Left colon (tissue), 2 donors: Measurements from ENCODE around the gene UEVLD. TPM values are rescaled to one million over a fixed set of nuclear protein-coding genes. Genes with fewer than 3 reads are reported as not detected.

Experiments used
- ATAC-seq: fragments of 200-7000 bp; cut with Tn5 transposase; one replicate; pipeline ENCODE4 v1.9.1; 2020; ENCODE audit warnings: mild to moderate bottlenecking, moderate library complexity
- DNase-seq, 2 donors: peaks; one replicate each; pipeline ENCODE4 v3.0.0-alpha.2; 2020
- intact Hi-C, 2 donors: fragments of 100-400 bp; cut with DNase I in 1 of 2; cut with micrococcal nuclease in 1 of 2; formaldehyde crosslinking; loops; one replicate each; pipeline versions ENCODE4 v1.11.2 to v1.14.0; 2022; cut with DNase I, micrococcal nuclease
- total RNA-seq, 2 donors: library from RNA; stranded (reverse); fragmentation: NEBNext Ultra II Directional; extraction: Animal tissue kit (Norgen Biotek cat#: 25700); gene quantifications; one replicate each; pipeline ENCODE4 v1.2.1, GENCODE V29; 2021
- donor health status: DM: no; HTN: no; CAD: no.
- donor health status: DM: yes; HTN: yes; CAD: no.

UEVLD gene
- total RNA-seq, 2 donors from 2014 or later: 32.7 to 36.3 TPM

- ATAC-seq (no peak), DNase-seq (no peak)
- intact Hi-C loops: no loop called here
These were observed 62.4 kb downstream of the UEVLD start for GRCh38 chr11:18526130-18526520.

GRCh38 chr11:18524248-18524647 lies 64.3 kb downstream of the UEVLD start:
- intact Hi-C loops: no loop called here

GRCh38 chr11:18523084-18523483 lies 65.5 kb downstream of the UEVLD start:
- intact Hi-C loops: no loop called here
- ATAC-seq (no peak), DNase-seq (no peak)

More at GRCh38 chr11:18524248-18524647, 64.3 kb downstream of the UEVLD start:
- DNase-seq (no peak), ATAC-seq (no peak)

- ATAC-seq: no peak
- intact Hi-C loops: no loop called here
- no peak for DNase-seq
These were observed 66.1 kb downstream of the UEVLD start for GRCh38 chr11:18522388-18522787.

- intact Hi-C loops: no loop called here
- DNase-seq: no peak
- no peak for ATAC-seq
These were observed 67.4 kb downstream of the UEVLD start for GRCh38 chr11:18521122-18521521.

- ATAC-seq (no peak), DNase-seq (no peak)
- intact Hi-C loops: no loop called here
These were observed 86.2 kb downstream of the UEVLD start for GRCh38 chr11:18502352-18502751.

GRCh38 chr11:18501629-18502028 lies 86.9 kb downstream of the UEVLD start:
- ATAC-seq (no peak), DNase-seq (no peak)
- intact Hi-C loops: no loop called here

- peak; percentile 56 for ATAC-seq
- intact Hi-C loops: no loop called here
- DNase-seq: no peak
These were observed 90.5 kb downstream of the UEVLD start for GRCh38 chr11:18498039-18498438.

- ATAC-seq (peak; percentile 36), DNase-seq (no peak)
- intact Hi-C loops: no loop called here
These were observed 92.8 kb downstream of the UEVLD start for GRCh38 chr11:18495703-18496102.

GRCh38 chr11:18495271-18495670 lies 93.3 kb downstream of the UEVLD start:
- ATAC-seq (no peak), DNase-seq (no peak)
- intact Hi-C loops: no loop called here

GRCh38 chr11:18493310-18493709 lies 95.2 kb downstream of the UEVLD start:
- peak; percentile 34 for ATAC-seq
- intact Hi-C loops: no loop called here
- DNase-seq: no peak

GRCh38 chr11:18492888-18493287 lies 95.6 kb downstream of the UEVLD start:
- DNase-seq (no peak), ATAC-seq (no peak)
- intact Hi-C loops: no loop called here

- no peak for ATAC-seq
- DNase-seq: no peak
- intact Hi-C loops: no loop called here
These were observed 96.6 kb downstream of the UEVLD start for GRCh38 chr11:18491924-18492323.

GRCh38 chr11:18490736-18491485 lies 97.6 kb downstream of the UEVLD start:
- DNase-seq (peak in 1 of 2 donors; percentile 31), ATAC-seq (peak; percentile 90)
- intact Hi-C loops: no loop called here

GRCh38 chr11:18490319-18490718 lies 98.2 kb downstream of the UEVLD start:
- no peak for DNase-seq
- no peak for ATAC-seq
- intact Hi-C loops: no loop called here

- no peak for DNase-seq
- no peak for ATAC-seq
- intact Hi-C loops: no loop called here
These were observed 102.5 kb downstream of the UEVLD start for GRCh38 chr11:18485913-18486528.

Other genes with a start within 250 kb of the UEVLD start
- 100 to 1,000 TPM; 513 to 576 TPM for gene LDHA, start 194.2 kb downstream of the UEVLD start, total RNA-seq
- 1 to 10 TPM in 1 of 2 donors, not detected in 1; 1.9 TPM for gene LDHC, start 176.4 kb downstream of the UEVLD start, total RNA-seq
- not detected for gene LDHAL6A, start 132.9 kb downstream of the UEVLD start, total RNA-seq
- gene TSG101, start 61.8 kb downstream of the UEVLD start, total RNA-seq: 10 to 100 TPM; 58.4 to 75.2 TPM
- 1 to 10 TPM; 1.8 to 2.0 TPM for gene MISFA, start 11.1 kb upstream of the UEVLD start, total RNA-seq
- 10 to 100 TPM; 19.9 to 20.2 TPM for gene SPTY2D1, start 45.6 kb upstream of the UEVLD start, total RNA-seq
- gene TMEM86A, start 110.0 kb upstream of the UEVLD start, total RNA-seq: 1 to 10 TPM; 2.0 to 3.3 TPM
- 1 to 10 TPM in 1 of 2 donors, under 1 TPM in 1; 0.81 to 2.0 TPM for gene IGSF22, start 137.5 kb upstream of the UEVLD start, total RNA-seq
- gene PTPN5, start 203.1 kb upstream of the UEVLD start, total RNA-seq: under 1 TPM; 0.18 to 0.22 TPM